G401 (cell line): ENCODE data around the gene STARD8. TPM values are rescaled to one million over a fixed set of nuclear protein-coding genes. Genes with fewer than 3 reads are reported as not detected.

Source experiments
- DNase-seq: peaks from one replicate; pipeline ENCODE4 v3.0.0-alpha.2; 2015; ENCODE audit warnings: low spot score
- in situ Hi-C: cut with HindIII; loops from 2 replicates; pipeline ENCODE4 v1.10.0; 2016; ENCODE audit warnings: low sequenced_read_pairs, mixed read lengths
- total RNA-seq: library from RNA; depleted of rRNA; stranded (reverse); fragments of >200 nt; shearing (Covaris generic); gene quantifications from 2 replicates; pipeline ENCODE4 v1.2.3, GENCODE V29; 2014

Gene STARD8
- total RNA-seq, 1 experiment from 2014 or later = 0.98 TPM

DNA sequence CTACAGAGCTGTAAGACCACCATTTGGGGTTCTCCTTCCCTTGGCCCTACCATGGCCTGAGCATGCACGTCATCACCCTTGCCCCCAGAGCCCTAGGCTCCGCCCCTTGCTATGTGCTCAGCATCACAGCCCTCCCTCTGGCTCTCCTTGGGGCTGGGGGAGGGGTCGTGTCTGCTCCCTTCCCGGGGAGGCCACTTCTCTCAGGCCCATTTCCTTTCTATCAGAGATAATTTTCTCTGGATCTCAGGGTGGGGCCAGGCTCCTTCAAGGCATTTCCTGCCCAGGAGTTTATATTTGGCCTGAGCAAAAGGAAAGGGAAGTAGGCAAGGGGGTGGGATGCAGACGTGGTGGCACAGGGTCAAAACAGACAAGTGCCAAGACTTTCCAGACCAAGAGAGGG, 55.9 kb downstream of the STARD8 start:
- in situ Hi-C loops = no loop called here
- no peak for DNase-seq

DNA sequence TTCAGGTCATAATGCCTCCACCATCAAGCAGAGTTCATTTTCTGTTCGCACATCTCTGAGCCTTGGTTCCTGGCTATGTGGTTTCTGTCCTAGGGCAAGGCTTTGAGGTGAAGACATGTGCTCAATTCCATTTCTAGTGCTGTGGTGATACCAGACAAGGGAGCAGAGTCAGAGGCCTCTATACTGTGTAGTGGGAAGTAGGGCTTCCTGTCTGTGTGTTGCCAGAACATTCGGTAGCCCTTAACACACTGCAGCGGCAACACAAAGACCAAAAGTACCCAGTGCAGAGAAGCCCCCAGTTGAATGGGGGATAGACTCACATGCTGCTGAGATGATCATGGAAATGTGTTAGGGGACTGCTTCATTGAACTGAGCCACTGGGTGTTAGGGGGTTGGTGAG, 56.4 kb downstream of the STARD8 start:
- in situ Hi-C loops = no loop called here
- no peak for DNase-seq

GRCh38 chrX:68705986-68706385, 58.5 kb downstream of the STARD8 start:
- in situ Hi-C loops = no loop called here
- no peak for DNase-seq

- no peak for DNase-seq
- in situ Hi-C loops = no loop called here
Measured at GRCh38 chrX:68708503-68709290, 61.2 kb downstream of the STARD8 start.

DNA sequence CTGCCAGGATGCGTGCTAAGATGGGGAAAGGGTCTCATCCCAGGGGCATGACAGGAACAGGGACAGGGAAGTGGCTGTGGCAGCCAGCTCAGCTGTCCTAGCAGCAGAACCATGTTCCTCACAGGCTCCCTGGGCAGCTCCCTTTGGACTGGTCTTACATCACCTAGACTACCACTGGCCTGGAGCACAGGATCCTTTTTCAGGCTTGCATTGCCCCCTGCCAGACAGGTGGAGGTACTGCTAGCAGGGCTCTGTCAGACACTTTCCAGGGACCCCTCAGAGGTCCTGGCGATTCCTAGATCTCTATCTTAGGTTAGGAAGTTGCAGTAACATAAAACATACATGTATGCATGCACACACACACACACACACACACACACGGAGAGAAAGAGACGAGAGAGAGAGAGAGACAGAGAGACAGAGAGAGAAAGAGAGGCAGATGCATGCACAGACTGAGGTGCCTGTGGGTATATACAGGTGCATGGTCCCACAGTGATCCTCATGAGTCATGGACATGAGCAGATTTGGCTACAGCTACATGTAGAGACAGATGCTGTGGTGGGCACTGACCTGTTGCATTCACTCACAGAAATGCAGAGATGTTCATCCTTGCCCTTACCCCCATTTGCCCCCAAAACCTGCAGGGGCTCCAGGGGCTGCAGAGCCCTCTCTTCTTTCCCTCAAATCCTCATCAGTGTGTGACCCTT, 63.6 kb downstream of the STARD8 start:
- DNase-seq = peak; percentile 0
- in situ Hi-C loops = no loop called here

- in situ Hi-C loops = no loop called here
- no peak for DNase-seq
Measured at GRCh38 chrX:68711845-68712244, 64.4 kb downstream of the STARD8 start.

- DNase-seq = no peak
- in situ Hi-C loops = no loop called here
Measured at GRCh38 chrX:68714856-68715255, 67.4 kb downstream of the STARD8 start.

GRCh38 chrX:68717196-68717595, 69.7 kb downstream of the STARD8 start:
- DNase-seq = no peak
- in situ Hi-C loops = no loop called here

GRCh38 chrX:68717663-68718442, 70.4 kb downstream of the STARD8 start:
- no peak for DNase-seq
- in situ Hi-C loops = no loop called here

GRCh38 chrX:68718443-68718820, 71.0 kb downstream of the STARD8 start:
- in situ Hi-C loops = no loop called here
- no peak for DNase-seq

GRCh38 chrX:68719181-68719903, 71.9 kb downstream of the STARD8 start:
- in situ Hi-C loops = no loop called here
- DNase-seq = no peak

DNA sequence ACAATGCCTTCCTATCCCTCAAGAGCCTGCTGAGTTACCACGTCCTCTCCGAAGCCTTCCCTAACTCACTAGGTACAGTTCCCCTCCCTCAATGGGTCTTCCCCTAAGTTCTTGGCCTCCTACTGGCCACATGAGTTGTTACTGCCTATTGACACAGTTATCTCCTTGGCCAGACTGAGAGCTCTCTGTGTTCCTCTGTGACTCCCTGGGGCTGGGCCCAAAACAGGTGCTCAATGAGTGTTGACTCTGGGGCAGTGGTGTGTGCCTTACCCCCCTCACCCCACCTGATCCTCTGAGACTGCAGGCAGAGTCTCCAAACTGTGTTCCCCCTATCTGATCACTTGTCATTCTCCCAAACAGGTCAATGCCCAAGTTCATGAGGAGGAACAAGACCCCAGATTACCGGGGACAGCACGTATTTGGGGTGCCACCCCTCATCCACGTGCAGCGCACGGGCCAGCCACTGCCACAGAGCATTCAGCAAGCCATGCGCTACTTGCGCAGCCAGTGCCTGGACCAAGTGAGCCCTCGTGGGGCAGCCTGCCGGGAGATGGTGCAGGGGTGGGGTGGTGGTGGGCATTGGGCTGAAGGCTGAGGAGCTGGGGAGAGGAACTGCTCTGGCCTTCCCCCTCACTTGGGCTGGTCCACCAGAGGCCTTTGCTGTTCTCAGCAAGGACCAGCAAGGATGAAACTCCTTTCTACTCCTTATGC, 72.6 kb downstream of the STARD8 start:
- no peak for DNase-seq
- in situ Hi-C loops = no loop called here

GRCh38 chrX:68720851-68721250, 73.4 kb downstream of the STARD8 start:
- in situ Hi-C loops = no loop called here
- DNase-seq = no peak

DNA sequence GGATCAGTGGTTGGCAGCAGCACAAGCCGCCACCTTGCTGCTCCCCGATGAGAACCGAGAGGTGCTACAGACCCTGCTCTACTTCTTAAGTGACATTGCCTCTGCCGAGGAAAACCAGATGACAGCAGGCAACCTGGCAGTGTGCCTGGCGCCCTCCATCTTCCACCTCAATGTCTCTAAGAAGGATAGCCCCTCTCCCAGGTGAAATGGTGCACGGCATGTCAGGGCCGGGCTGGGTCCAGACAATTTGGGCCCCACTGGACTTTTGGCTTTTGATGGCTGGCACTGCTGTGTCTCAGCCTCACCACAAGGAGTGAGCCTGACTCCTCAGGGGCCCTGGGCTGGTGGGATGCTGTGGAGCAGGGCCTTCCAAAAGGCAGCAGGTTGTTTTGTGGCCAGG, 74.1 kb downstream of the STARD8 start:
- in situ Hi-C loops = no loop called here
- DNase-seq = no peak

DNA sequence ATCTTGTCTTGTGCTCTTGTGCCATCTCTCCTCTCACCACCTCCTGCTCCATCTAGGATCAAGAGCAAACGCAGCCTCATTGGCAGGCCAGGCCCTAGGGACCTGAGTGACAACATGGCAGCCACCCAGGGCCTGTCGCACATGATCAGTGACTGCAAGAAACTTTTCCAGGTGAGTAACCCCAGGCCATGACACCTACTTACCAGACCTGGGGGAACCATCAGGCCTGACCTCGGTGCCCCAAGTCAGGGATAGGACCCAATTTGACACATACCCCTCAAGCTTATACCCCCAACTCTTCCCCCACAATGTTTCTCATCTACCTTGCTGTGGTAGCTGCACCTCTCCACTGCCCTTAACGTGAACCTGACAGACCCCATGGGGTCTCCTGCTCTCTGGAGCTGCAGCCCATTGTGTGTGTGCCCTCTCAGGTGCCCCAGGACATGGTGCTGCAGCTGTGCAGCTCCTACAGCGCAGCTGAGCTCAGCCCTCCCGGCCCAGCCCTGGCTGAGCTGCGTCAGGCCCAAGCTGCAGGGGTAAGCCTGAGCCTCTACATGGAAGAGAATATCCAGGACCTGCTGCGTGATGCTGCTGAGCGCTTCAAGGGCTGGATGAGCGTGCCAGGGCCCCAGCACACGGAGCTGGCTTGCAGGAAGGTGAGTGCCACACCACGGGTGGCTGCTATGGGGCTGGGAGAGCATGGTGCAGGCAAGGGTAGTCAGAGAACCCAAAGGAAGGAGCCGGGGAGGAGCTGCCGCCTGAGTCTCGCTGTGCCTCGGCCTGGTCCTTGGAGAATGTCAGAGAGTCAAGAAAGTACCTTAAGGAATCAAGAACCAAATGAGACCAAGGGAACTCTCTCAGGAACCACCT, 74.8 kb downstream of the STARD8 start:
- in situ Hi-C loops = no loop called here
- DNase-seq = no peak

GRCh38 chrX:68723491-68724155, 76.2 kb downstream of the STARD8 start:
- in situ Hi-C loops = no loop called here
- DNase-seq = no peak

GRCh38 chrX:68724531-68725020, 77.1 kb downstream of the STARD8 start:
- DNase-seq = no peak
- in situ Hi-C loops = no loop called here
